AG04449 (cell line): ENCODE measurements around the gene TENM3.

Experiments
- CTCF ChIA-PET: fragments of 350-600 bp; formaldehyde crosslinking; extraction: SDS; loops from one replicate; lab custom pipeline; 2021; ENCODE audit warnings: antibody characterized with exemption; lab: Yijun Ruan, JAX
- POLR2A ChIA-PET: fragments of 400-600, 350-600 bp; formaldehyde crosslinking; extraction: SDS; loops from one replicate; lab custom pipeline; 2020; ENCODE audit warnings: antibody characterized with exemption, inconsistent platforms; lab: Yijun Ruan, JAX
- DNase-seq: peaks from one replicate; pipeline ENCODE4 v3.0.0-alpha.2; 2010; ENCODE audit warnings: low read depth, low spot score
- H3K4me3 ChIP-seq: 2 replicates; pipeline ENCODE4 v1.5.1; 2011; ENCODE audit warnings: low read depth, mild to moderate bottlenecking, control low read depth, low read length
- TF ChIP-seq, protein P1 (sequence below): IDR thresholded peaks from one replicate; pipeline ENCODE4 v1.5.1; 2011; ENCODE audit warnings: mild to moderate bottlenecking, moderate library complexity, low read length, control low read depth, inconsistent platforms; ENCODE audit not compliant: insufficient read depth; ENCODE audit errors: missing control alignments

Gene TENM3

DNA sequence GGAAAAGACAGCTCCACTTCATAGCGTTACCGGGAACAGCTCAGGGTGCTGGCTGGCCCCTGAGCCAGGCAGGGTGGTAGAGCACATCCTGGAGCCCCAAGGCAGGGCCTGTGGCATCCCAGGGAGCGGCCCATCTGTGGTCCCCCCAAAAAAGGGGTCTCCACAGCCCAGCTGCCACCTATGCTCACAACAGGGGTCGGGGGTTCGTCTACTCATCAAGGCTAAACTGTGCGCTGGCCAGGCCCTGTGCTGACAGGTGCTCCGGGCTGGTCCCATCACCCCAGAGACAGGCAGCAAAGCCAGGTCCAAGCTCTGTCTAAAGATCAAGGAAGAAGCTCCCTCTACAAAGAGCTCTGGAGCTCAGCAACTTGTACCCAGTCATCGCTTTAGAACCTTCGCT, 596.1 kb downstream of the TENM3 start:
- POLR2A ChIA-PET, result no interaction called here
- CTCF ChIA-PET, result no interaction called here
- no peak overlapping the region for H3K4me3 ChIP-seq
- DNase-seq, result no peak
- TF ChIP-seq, protein P1, sequence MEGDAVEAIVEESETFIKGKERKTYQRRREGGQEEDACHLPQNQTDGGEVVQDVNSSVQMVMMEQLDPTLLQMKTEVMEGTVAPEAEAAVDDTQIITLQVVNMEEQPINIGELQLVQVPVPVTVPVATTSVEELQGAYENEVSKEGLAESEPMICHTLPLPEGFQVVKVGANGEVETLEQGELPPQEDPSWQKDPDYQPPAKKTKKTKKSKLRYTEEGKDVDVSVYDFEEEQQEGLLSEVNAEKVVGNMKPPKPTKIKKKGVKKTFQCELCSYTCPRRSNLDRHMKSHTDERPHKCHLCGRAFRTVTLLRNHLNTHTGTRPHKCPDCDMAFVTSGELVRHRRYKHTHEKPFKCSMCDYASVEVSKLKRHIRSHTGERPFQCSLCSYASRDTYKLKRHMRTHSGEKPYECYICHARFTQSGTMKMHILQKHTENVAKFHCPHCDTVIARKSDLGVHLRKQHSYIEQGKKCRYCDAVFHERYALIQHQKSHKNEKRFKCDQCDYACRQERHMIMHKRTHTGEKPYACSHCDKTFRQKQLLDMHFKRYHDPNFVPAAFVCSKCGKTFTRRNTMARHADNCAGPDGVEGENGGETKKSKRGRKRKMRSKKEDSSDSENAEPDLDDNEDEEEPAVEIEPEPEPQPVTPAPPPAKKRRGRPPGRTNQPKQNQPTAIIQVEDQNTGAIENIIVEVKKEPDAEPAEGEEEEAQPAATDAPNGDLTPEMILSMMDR, result no peak

DNA sequence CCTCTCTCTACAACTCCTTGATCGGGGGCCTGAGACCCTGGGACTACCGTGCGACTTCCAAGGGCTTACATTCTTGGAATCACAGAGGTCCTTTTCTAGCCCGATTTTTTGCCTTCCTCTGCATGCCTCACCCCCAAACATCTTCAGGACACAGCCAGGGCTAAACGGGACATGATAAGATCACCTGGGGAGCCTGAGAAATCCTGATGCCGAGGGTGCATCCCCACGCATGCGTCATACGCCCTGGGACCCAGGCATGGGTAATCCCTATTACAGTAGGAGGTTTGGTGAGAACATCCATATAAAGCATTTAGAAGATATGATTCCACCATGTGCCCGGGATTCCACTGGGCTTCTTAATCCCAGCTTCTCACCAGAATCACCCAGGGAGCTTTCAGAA, 596.9 kb downstream of the TENM3 start:
- TF ChIP-seq, protein P1, result no peak
- H3K4me3 ChIP-seq, result no peak overlapping the region
- CTCF ChIA-PET, result no interaction called here
- no peak for DNase-seq
- POLR2A ChIA-PET, result no interaction called here

DNA sequence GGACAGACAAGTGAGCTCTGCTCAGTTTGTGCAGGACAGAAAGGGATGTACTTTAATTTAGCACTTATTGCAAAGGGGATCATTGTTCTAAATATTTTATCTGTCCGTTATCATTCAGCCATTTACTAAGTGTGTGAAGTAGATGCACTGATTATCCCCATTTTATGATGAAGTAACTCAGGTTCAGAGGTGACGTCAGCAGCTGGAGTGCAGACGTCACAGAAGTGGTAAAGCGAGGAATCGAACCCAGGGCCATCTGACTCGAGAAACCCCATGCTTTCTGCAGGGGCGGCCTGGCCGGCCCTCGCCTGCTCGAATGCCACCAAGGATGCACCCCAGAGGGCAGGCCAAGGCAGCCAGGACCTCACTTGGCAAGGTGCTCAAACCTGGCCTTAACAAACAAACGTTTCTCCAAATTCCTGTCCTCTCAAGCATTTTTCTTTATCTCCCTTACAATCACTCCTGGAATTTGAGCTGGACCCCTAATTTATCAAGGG, 599.0 kb downstream of the TENM3 start:
- ChIA-PET CTCF (interaction anchor here (0.6 kb wide), 1 partner anchor 358 kb away, joined by 3 read pairs; no protein-coding TSS in a partner anchor), POLR2A (no interaction called here)
- H3K4me3 ChIP-seq, result no peak overlapping the region
- TF ChIP-seq, protein P1, result no peak
- no peak for DNase-seq

DNA sequence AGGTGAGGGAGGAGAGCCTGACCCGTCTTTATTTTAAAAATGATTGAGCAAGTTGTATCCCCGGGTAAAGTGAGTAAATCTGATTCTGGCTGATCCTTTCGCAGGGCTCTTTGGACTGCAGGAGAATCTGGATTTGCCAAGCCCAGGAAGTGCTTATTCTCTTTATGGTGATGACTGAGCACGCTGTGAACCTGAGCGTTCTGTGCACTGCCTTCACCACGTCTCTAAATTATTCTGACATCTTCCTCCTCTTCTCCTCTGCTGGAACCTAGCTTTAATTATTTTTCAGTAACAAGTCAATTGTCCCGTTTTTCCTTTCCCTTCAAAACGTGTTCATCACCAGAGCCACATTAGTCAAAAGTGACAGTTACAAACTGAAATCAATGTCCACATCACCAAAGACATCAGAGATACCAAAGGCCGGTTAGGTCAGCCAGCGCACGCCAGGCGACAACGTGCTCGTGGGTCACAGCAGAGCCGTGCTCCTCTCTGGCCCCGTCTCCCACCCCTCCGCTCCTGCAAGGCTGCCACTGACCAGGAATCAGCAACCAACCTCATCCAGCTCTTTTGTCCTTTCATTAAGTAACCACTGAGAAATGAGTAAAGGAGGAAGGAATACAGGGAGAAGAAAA, 599.7 kb downstream of the TENM3 start:
- ChIA-PET CTCF (no interaction called here), POLR2A (no interaction called here)
- no peak for DNase-seq
- no peak overlapping the region for H3K4me3 ChIP-seq
- TF ChIP-seq, protein P1, result no peak

DNA sequence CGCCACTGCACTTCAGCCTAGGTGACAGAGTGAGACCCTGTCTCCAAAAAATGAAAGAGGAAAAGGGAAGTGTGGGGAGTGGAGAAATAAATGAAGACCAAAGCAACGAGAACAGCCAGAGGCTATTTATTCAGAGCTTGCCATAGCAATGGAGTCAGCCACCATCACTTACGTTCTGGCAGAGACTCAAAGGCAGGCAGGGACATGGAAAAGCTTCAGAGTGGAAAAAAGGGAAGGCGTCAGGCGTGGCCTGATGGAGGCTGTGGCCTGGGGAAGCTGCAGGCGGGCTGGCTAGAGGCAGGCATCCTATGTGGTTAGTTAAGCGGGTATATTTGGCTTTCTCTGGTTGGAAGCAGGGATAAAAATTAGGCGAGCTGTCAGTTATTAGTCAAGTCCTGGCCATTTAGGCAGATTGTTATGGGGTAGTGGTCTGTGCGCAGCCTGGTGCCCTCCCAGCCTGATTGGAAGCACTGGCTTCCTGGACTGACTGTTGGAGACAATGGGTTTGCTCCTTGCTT, 600.7 kb downstream of the TENM3 start:
- no peak for DNase-seq
- ChIA-PET POLR2A (no interaction called here), CTCF (no interaction called here)
- no peak overlapping the region for H3K4me3 ChIP-seq
- TF ChIP-seq, protein P1, result no peak

DNA sequence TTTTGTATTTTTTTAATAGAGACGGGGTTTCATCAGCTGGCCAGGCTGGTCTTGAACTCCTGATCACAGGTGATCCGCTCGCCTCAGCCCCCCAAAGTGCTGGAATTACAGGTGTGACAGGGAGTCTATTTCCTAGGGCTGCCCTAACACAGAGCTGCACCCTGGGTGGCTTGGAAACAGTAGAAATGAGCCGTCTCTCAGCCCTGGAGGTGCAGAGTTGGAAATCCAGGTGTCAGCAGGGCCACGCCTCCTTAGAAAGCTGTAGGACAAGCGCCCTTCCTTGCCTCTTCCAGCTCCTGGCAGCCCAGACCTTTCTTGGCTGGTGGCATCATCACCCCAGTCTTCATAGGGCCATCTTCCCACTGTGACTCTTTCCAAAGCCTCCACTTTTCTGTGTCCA, 602.4 kb downstream of the TENM3 start:
- TF ChIP-seq, protein P1, result no peak
- POLR2A ChIA-PET, result no interaction called here
- no peak overlapping the region for H3K4me3 ChIP-seq
- DNase-seq, result no peak
- CTCF ChIA-PET, result no interaction called here
